Stimulated activated CD4-positive, alpha-beta T cell treated with anti-CD3 and anti-CD28 coated beads, TNF-alpha, amount 100 ng/mL, for 4 hours (primary cell): Measurements from ENCODE around the gene EVC2.

Experiments used
- DNase-seq, 3 experiments: peaks; one replicate each; pipeline ENCODE4 v3.0.0-alpha.2; 2020; ENCODE audit warnings: low read depth in 3 of 3

The EVC2 gene

GRCh38 chr4:5676763-5677162, 31.6 kb downstream of the EVC2 start:
- DNase-seq = no peak

- no peak for DNase-seq
These were observed 41.6 kb downstream of the EVC2 start for GRCh38 chr4:5666741-5667140.

GRCh38 chr4:5664778-5665177, 43.6 kb downstream of the EVC2 start:
- DNase-seq = no peak

GRCh38 chr4:5662555-5662954, 45.8 kb downstream of the EVC2 start:
- DNase-seq = no peak

- DNase-seq = no peak
These were observed 47.1 kb downstream of the EVC2 start for GRCh38 chr4:5661237-5661636.

- no peak for DNase-seq
These were observed 48.2 kb downstream of the EVC2 start for GRCh38 chr4:5660185-5660584.

GRCh38 chr4:5658974-5659373, 49.4 kb downstream of the EVC2 start:
- no peak for DNase-seq

GRCh38 chr4:5656415-5656814, 51.9 kb downstream of the EVC2 start:
- DNase-seq = no peak

- no peak for DNase-seq
These were observed 53.6 kb downstream of the EVC2 start for GRCh38 chr4:5654791-5655190.

GRCh38 chr4:5651089-5651488, 57.3 kb downstream of the EVC2 start:
- DNase-seq = no peak

GRCh38 chr4:5650040-5650439, 58.3 kb downstream of the EVC2 start:
- DNase-seq = no peak

- no peak for DNase-seq
These were observed 61.0 kb downstream of the EVC2 start for GRCh38 chr4:5647351-5647750.

- no peak for DNase-seq
These were observed 68.3 kb downstream of the EVC2 start for GRCh38 chr4:5640096-5640495.

- no peak for DNase-seq
These were observed 68.8 kb downstream of the EVC2 start for GRCh38 chr4:5639556-5639955.

GRCh38 chr4:5638976-5639375, 69.4 kb downstream of the EVC2 start:
- DNase-seq = no peak

GRCh38 chr4:5638316-5638715, 70.0 kb downstream of the EVC2 start:
- no peak for DNase-seq

- no peak for DNase-seq
These were observed 71.3 kb downstream of the EVC2 start for GRCh38 chr4:5636766-5637670.

- DNase-seq = no peak
These were observed 72.5 kb downstream of the EVC2 start for GRCh38 chr4:5635826-5636195.

- no peak for DNase-seq
These were observed 75.8 kb downstream of the EVC2 start for GRCh38 chr4:5632571-5632970.

GRCh38 chr4:5632066-5632440, 76.3 kb downstream of the EVC2 start:
- DNase-seq = no peak

- no peak for DNase-seq
These were observed 76.8 kb downstream of the EVC2 start for GRCh38 chr4:5631352-5632065.

- no peak for DNase-seq
These were observed 77.6 kb downstream of the EVC2 start for GRCh38 chr4:5630762-5631161.

- no peak for DNase-seq
These were observed 78.8 kb downstream of the EVC2 start for GRCh38 chr4:5629542-5629941.
